UCSD-AML1 (cell line): ENCODE measurements around the gene ITFG1.
"Not testable (repeated sequence)": the region's sequence is repeated elsewhere in the genome, so short reads cannot be mapped to it uniquely, and the experiment has no call there.

ENCODE experiments used
- DNase-seq: peaks from one replicate; lab custom pipeline; 2025; ENCODE audit not compliant: unreplicated experiment; lab: John Stamatoyannopoulos, UW

Gene ITFG1

DNA sequence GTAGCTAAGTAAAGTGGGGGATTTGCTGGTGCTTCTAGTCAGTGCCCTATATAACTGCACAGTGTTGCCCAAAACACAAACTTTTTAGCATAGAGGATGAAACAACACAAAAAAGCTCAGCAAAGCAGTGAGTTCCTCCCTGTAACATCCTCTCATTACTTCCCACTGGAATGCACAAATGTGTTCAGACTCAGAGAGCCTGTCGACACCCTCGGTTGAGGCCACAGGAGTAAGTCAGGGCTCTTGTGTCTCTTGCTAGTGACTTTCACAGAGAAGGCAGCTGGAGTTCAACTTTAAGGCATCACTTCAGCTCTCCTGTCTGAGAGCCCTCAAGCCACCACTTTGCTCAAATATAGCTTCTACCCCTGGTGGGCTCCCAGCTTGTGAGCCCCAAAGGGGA is 209.9 kb downstream of the ITFG1 start:
- no peak for DNase-seq

DNA sequence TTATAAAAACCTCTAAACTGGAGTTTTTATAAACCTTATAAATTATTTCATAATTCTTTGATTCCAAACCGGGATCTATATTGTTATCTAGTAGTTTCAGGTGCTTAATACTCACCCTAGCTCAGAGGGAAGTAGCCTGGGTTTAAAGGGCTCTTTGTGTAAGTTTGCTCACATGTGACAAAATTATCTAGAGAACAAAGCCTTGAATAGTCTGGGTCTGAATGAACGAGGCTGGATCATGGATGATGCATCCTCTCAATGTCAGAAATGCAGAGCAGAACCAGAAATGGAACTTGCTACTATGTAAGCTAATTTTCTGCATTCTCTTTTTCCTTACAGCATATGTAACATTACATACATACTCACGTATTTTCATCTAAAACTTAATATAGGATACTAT is 213.2 kb downstream of the ITFG1 start:
- no peak for DNase-seq

DNA sequence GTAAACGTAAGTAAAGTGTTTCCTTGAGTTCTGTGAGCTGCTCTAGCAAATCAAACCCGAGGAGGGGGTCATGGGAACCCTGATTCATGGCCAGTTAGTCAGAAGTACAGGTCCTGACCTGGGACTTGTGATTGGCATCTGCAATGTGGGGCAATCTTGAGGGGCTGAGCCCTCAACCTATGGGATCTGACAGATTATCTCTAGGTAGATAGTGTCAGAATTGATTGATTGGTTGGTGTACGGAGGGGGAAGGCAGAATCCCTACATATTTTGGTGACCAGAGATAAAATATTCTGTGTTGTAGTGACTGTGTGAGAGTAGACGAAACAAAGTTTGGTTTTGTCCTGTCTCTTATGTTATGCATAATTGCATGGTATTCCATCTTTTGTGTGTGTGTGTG is 216.7 kb downstream of the ITFG1 start:
- DNase-seq = no peak

DNA sequence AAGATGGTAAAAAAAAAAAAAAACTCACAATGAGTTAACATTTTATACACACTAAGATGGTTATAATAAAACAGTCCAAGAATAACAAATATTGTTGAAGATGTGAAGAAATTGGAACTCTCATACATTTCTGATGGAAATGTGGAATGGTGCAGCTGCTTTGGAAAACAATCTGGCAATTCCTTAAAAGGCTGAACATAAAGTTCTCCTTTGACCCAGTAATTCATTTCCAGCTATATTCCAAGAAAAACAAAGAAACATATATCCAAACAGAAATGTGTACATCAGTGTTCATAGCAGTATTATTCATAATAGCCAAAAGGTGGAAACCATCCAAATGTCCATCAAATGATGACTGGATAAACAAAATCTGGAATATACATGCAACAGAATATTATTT is 219.8 kb downstream of the ITFG1 start:
- DNase-seq = no peak

DNA sequence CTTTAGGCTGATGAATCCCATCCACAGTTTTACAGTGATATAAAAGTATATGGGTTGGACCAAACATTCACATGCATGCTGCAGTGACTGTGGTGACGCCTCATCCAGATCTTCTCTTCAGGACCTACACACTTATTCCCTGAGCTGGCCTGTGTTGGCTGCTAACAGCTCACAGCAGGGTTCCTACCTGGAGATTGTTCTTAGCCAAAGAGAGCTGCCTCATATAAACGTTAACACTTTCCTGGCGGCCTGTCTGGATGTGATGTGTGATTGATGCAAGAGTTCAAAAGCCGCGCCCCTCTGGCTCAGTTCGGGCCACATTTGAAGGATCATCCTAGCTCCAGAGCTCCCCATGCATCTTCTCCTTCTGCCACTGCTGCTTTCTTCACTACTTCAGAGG is 224.1 kb downstream of the ITFG1 start:
- DNase-seq = no peak

DNA sequence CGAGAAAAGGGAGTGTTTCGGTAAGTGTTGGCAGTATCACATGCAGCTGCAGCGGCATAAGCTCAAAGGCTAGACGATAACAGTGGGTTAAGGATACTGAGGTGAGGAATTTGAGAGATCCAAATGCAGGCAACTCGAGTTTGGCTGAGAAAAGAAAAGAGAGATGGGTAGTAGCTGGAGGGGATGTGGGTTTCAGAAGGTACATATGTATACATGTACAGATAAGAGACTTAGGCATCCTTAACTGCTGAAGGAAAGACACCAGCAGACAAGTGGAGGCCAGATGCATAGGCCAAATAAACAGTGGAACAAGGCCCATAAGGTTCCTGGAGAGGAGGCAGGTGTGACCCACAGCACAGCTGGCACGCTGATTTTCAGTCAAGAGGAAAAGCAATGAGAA is 230.6 kb downstream of the ITFG1 start:
- no peak for DNase-seq

DNA sequence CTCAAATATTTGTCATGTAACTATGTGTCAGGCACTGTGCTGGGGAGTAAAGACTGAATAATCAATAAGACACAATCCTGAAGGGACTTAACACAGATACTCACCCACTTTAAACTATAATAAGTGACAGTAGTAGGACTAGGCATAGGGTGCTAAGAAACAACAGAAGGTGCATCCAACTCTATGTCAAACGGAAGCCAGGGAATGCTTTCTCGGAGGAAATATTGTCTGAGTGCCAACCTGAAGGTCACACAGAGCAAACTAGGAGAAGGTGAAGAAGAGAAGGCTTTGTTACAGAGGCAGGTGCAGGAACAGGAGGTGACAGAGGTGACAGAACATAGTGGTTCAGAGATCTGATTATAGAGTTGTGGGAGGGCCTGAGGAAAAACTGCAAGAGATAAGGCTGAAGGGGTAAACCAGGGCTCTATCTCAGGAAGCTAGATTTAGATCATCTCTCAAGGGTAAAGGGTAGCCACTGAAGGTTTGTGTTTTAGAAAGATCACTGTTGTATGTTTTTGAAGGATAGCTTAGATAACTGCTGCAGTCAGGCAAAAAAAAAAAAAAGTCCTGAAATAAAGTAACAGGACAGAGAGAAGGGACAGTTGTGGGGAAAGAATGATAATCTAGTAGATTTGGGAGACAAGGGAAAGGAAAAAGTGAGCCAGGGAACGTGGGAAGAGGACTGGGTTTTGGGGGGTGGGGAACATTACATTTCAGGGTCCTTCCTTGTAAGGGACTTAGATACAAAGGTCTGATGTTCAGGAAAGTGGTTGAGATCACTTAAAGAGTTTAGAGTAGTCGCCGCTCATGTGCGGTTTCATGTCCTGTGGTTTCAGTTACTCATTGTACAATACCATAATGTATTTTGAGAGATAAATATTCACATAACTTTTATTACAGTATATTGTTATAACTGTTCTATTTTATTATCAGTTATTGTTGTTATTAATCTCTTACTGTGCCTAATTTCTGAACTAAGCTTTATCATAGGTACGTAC is 231.5 kb downstream of the ITFG1 start:
- DNase-seq = no peak

DNA sequence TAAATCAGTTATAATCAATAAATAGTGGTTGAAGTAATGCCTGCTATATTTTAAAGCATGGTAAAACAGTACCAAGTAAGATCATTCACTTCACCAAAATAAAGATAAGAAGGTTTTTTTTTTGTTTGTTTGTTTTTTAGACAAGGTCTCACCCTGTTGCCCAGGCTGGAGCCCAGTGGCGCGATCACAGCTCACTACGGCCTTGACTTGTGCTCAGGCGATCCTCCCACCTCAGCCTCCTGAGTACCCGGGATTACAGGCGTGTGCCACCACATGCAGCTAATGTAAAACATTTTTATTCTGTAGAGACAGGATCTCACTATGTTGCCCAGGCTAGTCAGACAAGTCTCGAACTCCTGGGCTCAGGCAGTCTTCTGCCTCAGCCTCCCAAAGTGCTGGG is 232.6 kb downstream of the ITFG1 start:
- DNase-seq = no peak

DNA sequence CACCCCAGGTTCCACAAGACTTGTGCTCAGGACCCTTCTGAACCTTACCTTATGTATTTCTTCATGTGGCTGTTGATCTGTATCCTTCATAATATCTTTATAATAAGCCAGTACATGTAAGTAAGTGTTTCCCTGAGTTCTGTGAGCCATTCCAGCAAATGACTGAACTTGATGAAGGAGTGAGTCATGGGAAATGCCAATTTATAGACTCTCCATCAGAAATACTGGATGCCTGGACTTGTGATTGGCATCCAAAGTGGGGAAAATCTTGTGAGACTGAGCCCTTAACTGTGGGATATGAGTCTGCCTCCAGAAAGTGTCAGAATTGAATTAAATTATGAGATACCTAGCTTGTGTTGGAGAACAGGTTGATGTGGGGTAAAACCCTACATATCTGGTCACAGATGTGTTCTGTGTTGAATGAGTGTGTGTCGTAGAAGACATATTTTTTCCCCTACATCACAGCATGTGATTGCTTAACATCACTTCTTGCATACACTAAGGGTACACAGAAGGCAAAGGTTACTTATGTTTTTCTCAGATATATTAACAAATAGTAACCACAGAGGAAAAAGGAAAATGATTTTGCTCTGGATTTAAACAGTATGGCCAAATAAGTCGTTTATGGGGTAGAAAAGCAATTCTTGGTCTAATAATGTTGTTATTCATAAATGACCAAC is 247.0 kb downstream of the ITFG1 start:
- DNase-seq = no peak

DNA sequence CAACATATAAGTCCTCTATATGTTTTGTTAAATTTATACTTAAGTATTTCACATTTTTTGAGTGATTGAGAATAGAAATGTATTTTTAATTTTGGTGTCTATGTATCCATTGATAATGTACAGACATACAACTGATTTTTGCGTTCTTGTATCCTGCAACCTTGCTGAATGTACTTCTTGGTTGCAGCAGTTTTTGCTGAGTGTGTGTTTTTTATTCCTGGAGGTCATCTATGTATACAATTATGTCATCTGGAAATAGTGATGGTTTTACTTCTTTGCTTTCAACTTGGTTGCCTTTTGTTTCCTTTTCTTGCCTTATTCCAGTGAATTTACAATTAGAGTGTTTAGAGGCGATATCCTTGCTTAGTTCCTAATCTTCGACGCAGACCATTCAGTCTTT is 249.6 kb downstream of the ITFG1 start:
- no peak for DNase-seq

DNA sequence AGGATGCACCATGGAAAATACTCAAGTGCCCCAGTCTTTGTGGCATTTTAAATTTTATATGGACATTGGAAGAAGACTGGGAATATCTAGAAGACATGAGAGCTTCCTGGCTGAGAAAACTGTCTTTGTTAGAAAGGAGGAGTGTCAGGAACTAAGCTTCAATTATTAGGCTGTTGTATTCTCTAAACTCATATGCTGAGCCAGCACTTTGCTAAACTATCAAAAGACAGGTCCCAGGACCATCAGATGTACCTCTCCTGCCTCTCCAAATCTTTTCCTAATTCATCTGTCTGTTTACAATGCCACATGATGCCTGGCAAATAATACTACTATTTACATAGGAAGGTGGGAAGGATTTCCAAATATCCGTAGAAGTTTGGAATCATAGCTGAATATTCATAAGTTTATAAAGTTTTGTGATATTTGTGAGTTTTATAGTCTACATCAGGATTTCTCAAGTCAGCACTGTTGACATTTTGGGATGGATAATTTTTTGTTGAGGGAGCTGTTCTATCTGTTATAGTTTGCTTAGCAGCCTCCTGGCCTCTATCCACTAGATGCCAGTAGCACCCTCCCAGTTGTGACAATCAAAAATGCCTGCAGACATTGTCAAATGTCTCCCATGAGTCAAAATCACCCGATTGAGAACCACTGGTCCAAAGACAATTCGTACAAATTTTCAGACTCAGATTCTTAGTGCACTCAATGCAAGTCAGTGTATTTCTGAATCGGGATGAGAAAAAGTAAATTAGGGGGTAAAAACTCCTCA is 255.9 kb downstream of the ITFG1 start:
- no peak for DNase-seq

DNA sequence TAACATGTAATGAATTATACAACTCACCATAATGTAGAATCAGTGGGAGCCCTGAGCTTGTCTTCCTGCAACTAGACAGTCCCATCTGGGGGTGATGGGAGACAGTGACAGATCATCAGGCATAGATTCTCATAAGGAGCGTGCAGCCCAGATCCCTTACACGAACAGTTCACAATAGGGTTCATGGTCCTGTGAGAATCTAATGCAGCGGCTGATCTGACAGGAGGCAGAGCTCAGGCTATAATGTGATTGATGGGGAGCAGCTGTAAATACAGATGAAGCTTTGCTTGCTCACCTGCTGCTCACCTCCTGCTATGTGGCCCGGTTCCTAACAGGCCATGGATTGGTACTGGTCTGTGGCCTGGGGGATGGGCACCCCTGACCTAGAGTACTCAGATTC is 257.4 kb downstream of the ITFG1 start:
- DNase-seq = not testable (repeated sequence)

DNA sequence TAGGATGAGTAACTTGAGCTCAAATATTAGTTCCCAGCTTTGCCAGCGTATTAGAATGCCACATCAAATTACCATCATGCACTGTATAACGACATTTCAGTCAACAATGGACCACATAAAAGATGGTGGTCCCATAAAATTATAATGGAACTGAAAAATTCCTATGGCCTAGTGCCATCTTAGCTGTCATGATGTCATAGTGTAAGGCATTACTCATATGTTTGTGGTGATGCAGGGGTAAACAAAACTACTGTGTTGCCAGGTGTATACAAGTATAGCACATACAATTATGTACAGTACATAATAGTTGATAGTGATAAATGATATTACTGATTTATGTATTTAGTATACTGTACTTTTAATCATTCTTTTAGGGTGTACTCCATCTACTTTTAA is 262.7 kb downstream of the ITFG1 start:
- no peak for DNase-seq

DNA sequence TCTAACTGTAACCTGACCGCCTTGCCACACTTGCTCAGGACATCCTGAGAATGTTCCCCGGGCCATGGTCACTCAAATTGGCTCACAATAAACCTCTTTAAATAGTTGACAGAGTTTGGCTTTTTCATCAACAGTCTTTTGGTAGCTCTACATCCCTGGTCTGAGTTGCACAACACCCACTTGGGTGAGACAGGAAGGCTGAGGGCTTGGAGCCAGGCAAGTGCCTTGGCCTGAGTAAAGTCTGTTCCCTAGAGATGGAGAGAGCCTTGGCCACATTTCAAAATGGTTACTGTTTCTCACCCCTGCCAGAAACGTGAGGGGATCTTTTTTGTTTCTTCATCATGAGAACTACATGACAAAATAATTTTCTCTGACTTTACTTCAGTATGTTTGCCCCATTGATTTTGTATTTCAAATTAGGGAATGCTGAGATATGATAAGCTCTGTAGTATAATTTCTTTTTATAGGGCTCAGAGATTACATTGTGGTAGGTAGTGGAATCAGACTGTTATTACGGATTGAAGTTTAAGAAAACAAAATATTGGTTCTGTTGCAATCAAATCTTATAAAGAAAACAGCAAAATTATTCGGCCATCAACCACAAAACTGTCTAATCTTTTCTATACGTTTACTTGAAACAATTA is 263.2 kb downstream of the ITFG1 start:
- DNase-seq = no peak

DNA sequence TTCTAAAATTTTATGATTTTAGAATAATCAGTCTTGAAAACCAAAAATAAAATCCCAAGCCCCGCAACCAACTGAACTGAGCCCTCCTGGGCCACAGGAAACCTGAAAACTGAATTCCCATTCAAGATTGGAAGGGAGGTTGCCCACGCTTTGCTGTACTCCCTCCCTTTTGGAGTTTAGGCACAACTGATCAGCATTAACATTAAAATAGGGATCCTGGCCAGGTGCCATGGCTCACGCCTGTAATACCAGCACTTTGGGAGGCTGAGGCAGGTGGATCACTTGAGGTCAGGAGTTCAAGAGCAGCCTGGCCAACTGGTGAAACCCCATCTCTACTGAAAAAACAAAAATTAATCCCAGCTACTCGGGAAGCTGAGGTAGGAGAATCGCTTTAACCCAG is 264.4 kb downstream of the ITFG1 start:
- no peak for DNase-seq

DNA sequence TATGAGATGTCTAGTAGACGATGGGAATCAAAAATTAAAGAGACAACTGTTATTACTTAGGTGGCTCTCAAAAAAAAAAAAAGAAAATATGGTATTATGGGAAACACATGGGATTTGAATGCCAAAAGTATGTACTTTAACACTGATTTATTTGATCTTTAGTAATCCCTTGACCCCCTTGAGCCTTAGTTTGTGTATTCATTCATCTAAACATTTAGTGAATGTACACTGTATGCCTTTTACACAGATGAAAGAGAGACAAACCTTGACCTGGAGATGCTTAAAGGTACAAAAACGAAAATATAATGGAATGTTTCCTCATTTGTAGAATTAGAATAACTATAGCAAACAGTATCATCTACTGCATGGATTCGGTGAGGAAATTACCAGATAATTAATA is 278.5 kb downstream of the ITFG1 start:
- no peak for DNase-seq

DNA sequence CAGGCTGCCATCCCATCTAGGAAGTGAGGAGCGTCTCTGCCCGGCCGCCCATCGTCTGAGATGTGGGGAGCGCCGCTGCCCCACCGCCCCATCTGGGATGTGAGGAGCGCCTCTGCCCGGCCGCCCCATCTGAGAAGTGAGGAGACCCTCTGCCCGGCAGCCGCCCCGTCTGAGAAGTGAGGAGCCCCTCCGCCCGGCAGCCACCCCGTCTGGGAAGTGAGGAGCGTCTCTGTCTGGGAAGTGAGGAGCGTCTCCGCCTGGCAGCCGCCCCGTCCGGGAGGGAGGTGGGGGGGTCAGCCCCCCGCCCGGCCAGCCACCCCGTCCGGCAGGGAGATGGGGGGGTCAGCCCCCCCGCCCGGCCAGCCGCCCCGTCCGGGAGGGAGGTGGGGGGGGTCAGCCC is 279.8 kb downstream of the ITFG1 start:
- DNase-seq = not testable (repeated sequence)

DNA sequence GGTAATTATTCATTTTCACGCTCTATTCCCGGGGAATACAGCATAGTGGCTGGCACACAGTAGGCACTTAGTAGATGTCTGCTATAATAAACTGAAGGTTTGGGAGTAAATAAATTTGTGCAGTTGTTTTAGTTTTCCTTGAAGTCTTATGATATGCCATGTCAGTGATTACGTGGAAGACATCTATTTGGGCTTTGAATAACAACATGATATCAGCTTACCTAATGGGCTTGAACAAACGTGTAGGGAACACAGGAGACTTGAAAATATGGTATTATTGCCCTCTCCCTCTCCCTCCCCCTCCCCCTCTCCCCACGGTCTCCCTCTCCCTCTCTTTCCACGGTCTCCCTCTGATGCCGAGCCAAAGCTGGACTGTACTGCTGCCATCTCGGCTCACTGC is 280.8 kb downstream of the ITFG1 start:
- no peak for DNase-seq

DNA sequence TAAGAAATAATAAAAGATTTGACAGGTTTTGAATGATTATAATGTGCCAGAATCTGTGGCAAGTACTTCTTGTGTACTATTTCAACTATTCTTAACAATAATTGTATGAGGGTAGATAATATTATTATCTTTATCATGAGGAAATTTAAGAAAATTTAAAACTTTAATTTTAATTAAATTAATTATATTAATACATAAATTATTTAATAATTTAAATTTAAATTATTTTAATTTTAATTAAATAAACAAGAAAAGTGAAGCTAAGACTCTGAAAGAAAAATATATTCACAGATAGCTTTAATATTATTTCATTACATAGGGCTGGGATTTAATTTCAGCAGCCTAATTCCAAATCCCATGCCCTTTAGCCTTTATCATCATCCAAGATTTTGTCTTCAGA is 285.7 kb downstream of the ITFG1 start:
- no peak for DNase-seq

DNA sequence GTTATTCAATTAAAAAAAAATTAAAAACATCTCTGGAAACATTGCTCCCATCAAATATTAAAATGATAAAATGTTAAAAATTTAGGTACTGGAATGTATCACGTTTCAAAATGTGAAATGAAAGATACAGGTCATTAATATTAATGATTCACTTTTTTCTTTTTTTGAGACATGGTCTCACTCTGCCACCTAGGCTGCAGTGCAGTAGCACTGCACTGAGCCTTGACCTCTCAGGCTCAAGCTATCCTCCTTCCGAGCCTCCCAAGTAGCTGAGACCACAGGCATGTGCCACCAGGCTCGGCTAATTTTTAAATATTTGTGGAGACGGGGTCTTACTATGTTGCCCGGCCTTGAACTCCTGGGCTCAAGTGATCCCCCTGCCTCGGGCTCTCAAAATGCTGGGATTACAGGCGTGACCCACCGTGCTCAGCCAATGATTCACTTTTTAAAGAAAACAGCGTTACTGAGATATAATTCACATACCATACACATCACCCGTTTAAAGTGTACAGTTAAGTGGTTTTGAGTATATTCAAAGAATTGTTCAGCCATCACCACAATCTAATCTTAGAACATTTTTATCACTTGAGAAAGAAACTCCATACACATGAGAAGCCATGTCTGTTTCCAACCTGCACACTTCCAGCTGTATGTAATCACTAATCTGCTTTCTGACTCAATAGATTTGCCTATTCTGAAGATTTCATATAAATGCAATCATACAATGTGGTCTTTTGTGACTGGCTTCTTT is 298.0 kb downstream of the ITFG1 start:
- DNase-seq = no peak
